GM19239 (cell line): ENCODE data around the gene MT3.
A peak's percentile ranks its signal among the peaks of the same experiment; 100 is the strongest.
"Not testable (repeated sequence)": the region's sequence is repeated elsewhere in the genome, so short reads cannot be mapped to it uniquely, and the experiment has no call there.

Experiments used
- DNase-seq: peaks from one replicate; pipeline ENCODE4 v3.0.0; 2011; ENCODE audit warnings: low spot score; ENCODE audit not compliant: insufficient read length
- FAIRE-seq: peaks from 2 replicates; lab custom pipeline; 2011; peaks lifted over from hg19 to GRCh38; lab: Jason Lieb, UNC

Gene MT3

GRCh38 chr16:56576585-56577299 is 12.6 kb upstream of the MT3 start:
- DNase-seq, result peak; percentile 66
- FAIRE-seq, result peak; percentile 55

DNA sequence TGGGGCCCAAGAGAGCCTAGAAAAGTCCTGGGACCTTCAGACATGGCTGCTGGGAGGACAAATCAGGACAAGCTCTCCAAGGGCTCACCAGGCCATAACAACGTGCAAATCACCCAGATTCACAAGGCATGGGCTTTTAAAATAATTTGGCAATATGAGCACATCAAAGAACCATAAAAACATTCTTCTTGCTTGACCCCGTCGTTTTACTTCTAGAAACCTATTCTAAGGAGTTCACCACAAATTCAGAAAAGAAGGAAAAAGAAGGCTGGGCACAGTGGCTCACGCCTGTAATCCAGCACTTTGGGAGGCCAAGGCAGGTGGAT is 12.1 kb upstream of the MT3 start:
- DNase-seq, result no peak
- no peak for FAIRE-seq

DNA sequence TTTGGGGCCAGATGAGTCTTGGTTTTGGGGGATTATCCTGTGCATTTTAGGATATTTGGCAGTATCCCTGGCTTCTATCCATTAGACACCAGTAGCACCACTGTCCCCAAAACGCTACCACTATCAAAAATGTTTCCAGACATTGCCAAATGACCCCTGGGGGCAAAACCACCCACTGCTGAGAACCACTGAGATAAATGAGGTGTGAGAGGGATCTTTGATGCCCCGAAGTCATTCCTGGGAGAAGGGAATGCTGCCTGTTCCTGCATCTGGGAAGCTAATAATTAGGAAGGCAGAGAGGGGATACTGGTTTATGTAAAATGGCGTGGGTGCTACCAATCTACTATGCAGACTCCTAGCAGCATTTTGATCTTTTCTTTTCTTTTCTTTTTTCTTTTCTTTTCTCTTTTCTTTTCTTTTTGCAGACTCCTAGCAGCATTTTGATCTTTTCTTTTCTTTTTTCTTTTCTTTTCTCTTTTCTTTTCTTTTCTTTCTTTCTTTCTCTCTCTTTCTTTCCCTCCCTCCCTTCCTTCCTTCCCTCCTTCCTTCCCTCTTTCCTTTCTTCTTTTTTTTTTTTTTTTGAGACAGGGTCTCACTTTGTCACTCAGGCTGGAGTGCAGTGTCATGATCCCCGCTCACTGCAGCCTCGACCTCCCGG is 8.8 kb upstream of the MT3 start:
- FAIRE-seq, result no peak
- DNase-seq, result no peak

GRCh38 chr16:56582911-56583310 is 6.4 kb upstream of the MT3 start:
- DNase-seq, FAIRE-seq: not testable (repeated sequence)

- DNase-seq (no peak), FAIRE-seq (no peak)
Observed at GRCh38 chr16:56583351-56584168, 5.8 kb upstream of the MT3 start.

- FAIRE-seq (no peak), DNase-seq (no peak)
Observed at GRCh38 chr16:56584276-56584675, 5.1 kb upstream of the MT3 start.

- FAIRE-seq, result no peak
- no peak for DNase-seq
Observed at GRCh38 chr16:56588781-56589140, 567 bp upstream of the MT3 start.

DNA sequence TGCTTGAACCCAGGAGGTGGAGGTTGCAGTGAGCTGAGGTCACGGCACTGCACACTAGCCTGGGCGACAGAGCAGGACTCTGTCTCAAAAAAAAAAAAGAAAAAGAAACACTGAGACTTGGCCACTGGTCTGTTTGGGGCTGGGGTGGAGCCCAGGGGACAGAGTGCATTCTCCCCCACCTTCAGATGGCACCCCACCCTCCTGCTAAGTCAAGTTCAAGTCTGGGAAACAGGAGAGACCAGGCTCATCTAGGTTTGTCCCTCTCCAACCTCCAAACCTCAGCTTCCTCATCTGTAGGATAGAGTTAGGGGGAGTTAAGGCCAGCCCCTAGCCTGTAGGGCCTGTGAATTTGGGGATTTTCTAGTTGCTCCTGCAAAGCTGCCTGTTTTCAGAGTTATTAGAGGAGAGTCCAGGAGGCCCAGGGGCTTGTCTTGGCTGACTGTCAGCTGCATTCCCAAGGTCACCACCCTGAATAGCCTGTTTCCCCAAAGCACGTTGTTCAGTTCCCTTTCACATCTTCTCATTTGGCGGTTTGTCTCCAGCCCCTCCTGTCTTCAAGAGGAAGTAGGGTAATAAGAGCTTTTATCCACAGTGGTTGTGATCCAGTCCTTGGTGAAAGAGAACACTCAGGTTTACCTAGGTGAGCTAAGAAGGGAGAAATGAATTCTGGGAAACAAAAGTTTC is 2.2 kb downstream of the MT3 start:
- no peak for DNase-seq
- FAIRE-seq, result no peak

DNA sequence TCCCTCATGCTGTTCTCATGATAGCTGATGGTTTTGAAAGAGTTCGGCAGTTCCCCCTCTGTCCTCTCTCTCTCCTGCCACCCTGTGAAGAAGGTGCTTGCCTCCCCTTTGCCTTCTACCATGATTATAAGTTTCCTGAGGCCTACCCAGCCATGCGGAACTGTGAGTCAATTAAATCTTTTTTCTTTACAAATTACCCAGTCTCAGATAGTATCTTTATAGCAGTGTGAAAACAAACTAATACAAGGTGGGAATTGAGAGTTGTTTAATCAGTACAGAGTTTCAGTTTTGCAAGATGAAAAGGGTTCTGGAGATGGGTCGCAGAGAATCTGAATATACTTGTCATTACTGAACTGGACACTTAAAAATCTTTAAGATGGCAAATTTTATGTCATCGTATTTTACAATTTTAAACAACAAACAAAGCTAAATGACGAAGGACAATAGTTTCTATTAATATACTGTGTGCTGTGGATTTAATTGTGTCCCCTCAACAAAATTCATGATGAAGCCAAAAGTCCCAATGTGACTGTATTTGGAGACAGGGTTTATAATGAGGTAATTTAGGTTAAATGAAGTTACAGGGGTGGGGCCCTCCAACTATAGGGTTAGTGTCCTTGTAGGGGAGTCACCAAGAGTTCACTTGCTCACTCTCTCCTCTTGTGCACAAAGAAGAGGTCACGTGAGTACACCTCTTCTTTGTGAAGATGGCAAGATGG is 4.4 kb downstream of the MT3 start:
- DNase-seq, result no peak
- no peak for FAIRE-seq

- FAIRE-seq (no peak), DNase-seq (no peak)
Observed at GRCh38 chr16:56594292-56594619, 4.9 kb downstream of the MT3 start.

- peak; percentile 39 for FAIRE-seq
- DNase-seq, result no peak
Observed at GRCh38 chr16:56600398-56600999, 11.2 kb downstream of the MT3 start.

DNA sequence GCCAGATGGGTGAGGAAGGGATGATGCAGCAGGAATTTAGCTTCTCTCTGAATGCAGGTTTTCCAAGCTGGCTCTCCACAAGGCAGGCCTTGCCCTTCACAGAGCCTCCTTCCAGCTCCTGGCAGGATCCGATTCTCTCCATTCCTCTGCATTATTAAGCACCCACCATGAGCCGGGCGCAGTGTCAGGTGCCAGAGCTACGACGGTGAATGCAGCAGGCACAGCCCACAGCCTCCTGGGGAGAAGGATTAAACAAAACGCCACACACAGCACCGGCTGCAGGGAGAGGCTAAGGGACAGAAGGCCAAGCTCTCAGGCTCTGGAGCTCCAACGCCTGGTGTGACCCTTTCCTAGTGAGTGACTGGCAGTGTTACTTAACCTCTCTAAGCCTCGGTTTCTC is 12.0 kb downstream of the MT3 start:
- FAIRE-seq, result no peak
- no peak for DNase-seq

DNA sequence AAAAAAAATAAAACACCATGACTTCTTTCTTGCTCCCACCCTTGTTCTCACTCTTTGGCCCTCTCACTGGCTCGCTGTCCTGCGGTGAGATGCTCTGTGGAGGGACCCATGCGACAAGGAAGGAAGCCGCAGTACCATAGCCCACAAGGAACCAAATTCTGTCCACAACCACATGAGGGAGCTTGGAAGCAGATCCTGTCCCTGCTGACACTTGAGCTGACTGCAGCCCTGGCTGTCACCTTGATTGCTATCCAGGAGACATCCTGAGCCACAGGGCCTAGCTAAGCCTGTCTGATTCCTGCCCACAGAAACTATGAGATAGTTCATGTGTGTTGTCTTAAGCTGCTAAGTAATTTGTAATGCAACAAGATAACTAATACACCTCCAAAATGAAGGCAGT is 14.3 kb downstream of the MT3 start:
- DNase-seq (no peak), FAIRE-seq (no peak)

- no peak for DNase-seq
- FAIRE-seq, result no peak
Observed at GRCh38 chr16:56604966-56605365, 15.6 kb downstream of the MT3 start.

DNA sequence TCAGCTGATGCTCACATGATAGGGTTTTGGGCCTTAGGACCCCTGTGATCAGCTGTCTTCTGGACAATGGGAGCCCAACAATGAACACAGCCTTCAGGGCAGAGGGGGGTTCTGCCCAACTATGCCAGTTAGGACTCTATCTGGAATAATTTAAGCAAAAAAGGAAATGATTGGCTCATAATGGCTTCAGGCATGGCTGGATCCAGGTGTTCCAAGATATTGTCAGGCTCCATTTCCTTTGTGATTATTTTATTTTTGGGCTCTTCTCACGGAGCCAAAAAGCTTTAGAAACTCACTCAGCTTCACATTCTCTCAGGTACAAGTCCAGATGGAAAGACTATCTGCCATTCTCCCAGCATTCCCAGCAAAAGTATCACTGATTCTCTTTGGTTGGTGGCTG is 16.1 kb downstream of the MT3 start:
- DNase-seq (no peak), FAIRE-seq (no peak)

- DNase-seq (no peak), FAIRE-seq (no peak)
Observed at GRCh38 chr16:56606071-56606475, 16.7 kb downstream of the MT3 start.

DNA sequence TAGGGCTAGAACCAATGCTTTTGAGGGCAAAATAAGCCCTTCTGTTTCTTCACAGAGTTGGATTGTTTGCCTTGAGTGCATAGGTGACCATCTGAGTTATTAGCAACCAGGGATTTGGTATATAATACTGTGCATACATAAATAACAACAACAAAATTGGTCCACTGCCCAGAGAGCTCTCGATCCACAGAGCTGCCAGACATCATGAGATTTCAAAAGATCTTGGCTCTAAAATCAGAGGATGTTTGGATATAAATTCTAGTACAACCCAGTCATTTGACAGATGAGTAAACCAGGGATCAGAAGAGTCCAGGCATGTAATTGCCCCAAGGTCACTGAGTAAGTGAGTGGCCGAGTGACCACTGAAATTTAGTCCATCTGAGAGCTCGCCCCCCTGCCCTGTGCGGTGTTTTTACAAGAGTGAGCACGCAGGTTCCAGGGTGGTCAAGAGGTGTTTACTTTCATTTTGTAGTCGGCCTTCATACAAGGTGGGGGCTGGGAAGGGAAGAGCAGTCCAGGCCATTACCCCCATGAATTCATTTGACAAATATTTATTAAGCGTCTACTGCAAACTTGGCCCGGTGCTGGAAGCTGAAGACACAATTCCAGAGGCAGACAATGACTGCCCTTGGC is 17.3 kb downstream of the MT3 start:
- no peak for DNase-seq

GRCh38 chr16:56607109-56607618 is 17.8 kb downstream of the MT3 start:
- FAIRE-seq (no peak), DNase-seq (no peak)

More for the DNA sequence above, 17.3 kb downstream of the MT3 start:
- no peak for FAIRE-seq

GRCh38 chr16:56607675-56608042 is 18.3 kb downstream of the MT3 start:
- DNase-seq, result no peak
- FAIRE-seq, result no peak
